ENCODE results near the gene CADPS2.

DNA sequence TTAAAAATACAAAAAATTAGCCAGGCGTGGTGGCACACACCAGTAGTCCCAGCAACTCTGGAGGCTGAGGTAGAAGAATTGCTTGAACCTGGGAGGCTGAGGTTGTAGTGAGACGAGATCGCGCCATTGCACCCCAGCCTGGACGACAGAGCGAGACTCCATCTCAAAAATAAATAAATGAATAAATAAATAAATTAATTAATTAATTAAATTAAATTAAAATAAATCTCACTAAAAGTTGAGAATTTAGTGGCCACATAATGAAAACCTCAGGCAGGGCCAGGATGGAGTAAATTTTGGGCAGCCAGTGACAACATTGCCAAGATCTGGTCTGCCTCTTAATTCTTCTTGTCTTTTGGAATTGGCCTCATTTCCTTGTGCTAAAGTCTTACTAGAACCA, 394.3 kb downstream of the CADPS2 start:
- TF ChIP-seq, protein P1, sequence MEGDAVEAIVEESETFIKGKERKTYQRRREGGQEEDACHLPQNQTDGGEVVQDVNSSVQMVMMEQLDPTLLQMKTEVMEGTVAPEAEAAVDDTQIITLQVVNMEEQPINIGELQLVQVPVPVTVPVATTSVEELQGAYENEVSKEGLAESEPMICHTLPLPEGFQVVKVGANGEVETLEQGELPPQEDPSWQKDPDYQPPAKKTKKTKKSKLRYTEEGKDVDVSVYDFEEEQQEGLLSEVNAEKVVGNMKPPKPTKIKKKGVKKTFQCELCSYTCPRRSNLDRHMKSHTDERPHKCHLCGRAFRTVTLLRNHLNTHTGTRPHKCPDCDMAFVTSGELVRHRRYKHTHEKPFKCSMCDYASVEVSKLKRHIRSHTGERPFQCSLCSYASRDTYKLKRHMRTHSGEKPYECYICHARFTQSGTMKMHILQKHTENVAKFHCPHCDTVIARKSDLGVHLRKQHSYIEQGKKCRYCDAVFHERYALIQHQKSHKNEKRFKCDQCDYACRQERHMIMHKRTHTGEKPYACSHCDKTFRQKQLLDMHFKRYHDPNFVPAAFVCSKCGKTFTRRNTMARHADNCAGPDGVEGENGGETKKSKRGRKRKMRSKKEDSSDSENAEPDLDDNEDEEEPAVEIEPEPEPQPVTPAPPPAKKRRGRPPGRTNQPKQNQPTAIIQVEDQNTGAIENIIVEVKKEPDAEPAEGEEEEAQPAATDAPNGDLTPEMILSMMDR (conservative IDR thresholded peaks at IDR 0.05; ENCODE audit: low read depth, low read length) = no peak
- TF ChIP-seq CEBPB (IDR thresholded peaks at IDR 0.05; ENCODE audit: low read depth, low read length) (no peak), RFX5 (IDR thresholded peaks at IDR 0.05; ENCODE audit: low read depth, low read length) (no peak), POLR2A (IDR thresholded peaks at IDR 0.05; ENCODE audit: low read depth, low read length) (no peak), MXI1 (IDR thresholded peaks at IDR 0.05; ENCODE audit: borderline replicate concordance, low read depth, low read length) (no peak), CHD1 (IDR thresholded peaks at IDR 0.05; ENCODE audit: low read depth, low read length) (no peak), RAD21 (IDR thresholded peaks at IDR 0.05; ENCODE audit: low read length) (no peak), MAZ (IDR thresholded peaks at IDR 0.05; ENCODE audit: borderline replicate concordance, low read depth, low read length) (no peak), MAFK (IDR thresholded peaks at IDR 0.05; ENCODE audit: low read depth, low read length) (no peak), RCOR1 (IDR thresholded peaks at IDR 0.05; ENCODE audit: insufficient replicate concordance, low read length) (no peak)
